Measurements from ENCODE around the gene POLR3H. TPM values are rescaled to one million over a fixed set of nuclear protein-coding genes. Genes with fewer than 3 reads are reported as not detected.
A peak's percentile ranks its signal among the peaks of the same experiment; 100 is the strongest.

Gene POLR3H
- total RNA-seq, 2 donors from 2014 or later, result 11.6 to 15.6 TPM

GRCh38 chr22:41478473-41478872, 65.8 kb downstream of the POLR3H start:
- no peak for ATAC-seq (replicated peaks in 1 of 2)
- Mint-ChIP-seq H3K9me3 (no peaks in the 10 kb centered on the region), H3K4me1 (ENCODE audit: low read depth) (peaks cover 35% of the 10 kb centered on the region), H3K27ac (peak overlapping the region; percentile 71), H3K36me3 (ENCODE audit: insufficient read depth in 2 of 2) (peaks cover 0 to 1% of the 10 kb centered on the region in 2 donors), H3K4me3 (no peak overlapping the region), H3K27me3 (ENCODE audit: low read depth) (no peaks in the 10 kb centered on the region)
- DNase-seq, result no peak

Other genes with a start within 250 kb of the POLR3H start
- gene ZC3H7B, start 242.9 kb downstream of the POLR3H start, total RNA-seq, result 10 to 100 TPM; 46.1 to 52.4 TPM
- gene TEF, start 162.5 kb downstream of the POLR3H start, total RNA-seq, result 1 to 10 TPM; 1.5 to 2.0 TPM
- gene TOB2, start 97.7 kb downstream of the POLR3H start, total RNA-seq, result 10 to 100 TPM; 32.5 TPM
- 10 to 100 TPM; 69.2 to 77.4 TPM for gene PHF5A, start 75.8 kb downstream of the POLR3H start, total RNA-seq
- gene ACO2, start 75.4 kb downstream of the POLR3H start, total RNA-seq, result 10 to 100 TPM; 73.3 to 74.9 TPM
- gene CSDC2, start 16.5 kb upstream of the POLR3H start, total RNA-seq, result not detected
- gene PMM1, start 45.4 kb upstream of the POLR3H start, total RNA-seq, result 10 to 100 TPM; 84.3 to 86.2 TPM
- gene DESI1, start 76.6 kb upstream of the POLR3H start, total RNA-seq, result 10 to 100 TPM; 52.6 to 65.7 TPM
- gene XRCC6, start 76.8 kb upstream of the POLR3H start, total RNA-seq, result 100 to 1,000 TPM; 271 to 315 TPM
- gene SNU13, start 144.4 kb upstream of the POLR3H start, total RNA-seq, result 100 to 1,000 TPM; 187 to 210 TPM
- 10 to 100 TPM; 72.3 to 73.0 TPM for gene MEI1, start 155.0 kb upstream of the POLR3H start, total RNA-seq

All from activated T-cell treated with anti-CD3 and anti-CD28 coated beads, Interleukin-2, amount 50 U/mL, for 72 hours (primary cell).